Esophagus squamous epithelium (tissue), 5 donors: Measurements from ENCODE around the gene SEPTIN5. TPM values are rescaled to one million over a fixed set of nuclear protein-coding genes. Genes with fewer than 3 reads are reported as not detected.

Source experiments
- DNase-seq: peaks from one replicate; lab custom pipeline; 2025; lab: John Stamatoyannopoulos, UW
- H3K27ac ChIP-seq, 4 donors: fragments of 200-600 bp; sonication (generic); one replicate each; pipeline ENCODE4 v1.5.1; 2016 to 2019; ENCODE audit warnings: mild to moderate bottlenecking in 1 of 4
- H3K27me3 ChIP-seq, 4 donors: fragments of 200-600 bp; sonication (generic); 1 replicate in 3 of 4; 2 replicates in 1 of 4; pipeline versions ENCODE4 v1.5.1 to v1.6.0; 2017 to 2021; ENCODE audit warnings: antibody characterized with exemption in 1 of 4
- H3K36me3 ChIP-seq, 3 donors: fragments of 200-600 bp; sonication (generic); one replicate each; pipeline ENCODE4 v1.5.1; 2016 to 2019
- H3K4me1 ChIP-seq, 3 donors: fragments of 200-600 bp; sonication (generic); one replicate each; pipeline ENCODE4 v1.5.1; 2017 to 2019
- H3K4me3 ChIP-seq, 4 donors: fragments of 200-600 bp; sonication (generic); 1 replicate in 3 of 4; 2 replicates in 1 of 4; pipeline ENCODE4 v1.5.1; 2016 to 2019; ENCODE audit warnings: mild to moderate bottlenecking in 2 of 4, moderate library complexity in 1 of 4
- H3K9me3 ChIP-seq, 3 donors: fragments of 200-600 bp; sonication (generic); one replicate each; pipeline ENCODE4 v1.5.1; 2016 to 2019
- POLR2A ChIP-seq, 4 donors: fragments of 450-650 bp; IDR thresholded peaks; one replicate each; pipeline ENCODE4 v1.6.1; 2017; ENCODE audit warnings: antibody characterized with exemption in 4 of 4, mild to moderate bottlenecking in 4 of 4, moderate library complexity in 3 of 4
- WGBS, 2 donors: methylation state at CpG; one replicate each; pipeline ENCODE4 v1.1.5; 2018; 5-methylcytosine and 5-hydroxymethylcytosine counted together
- intact Hi-C: fragments of 100-400 bp; cut with DNase I; formaldehyde crosslinking; loops from one replicate; pipeline ENCODE4 v1.15.0; 2022
- total RNA-seq, 4 donors: library from RNA; depleted of rRNA; stranded (reverse); fragments of >200 nt; gene quantifications; one replicate each; pipeline ENCODE4 v1.1.0, GENCODE V29; 2016
- TF ChIP-seq, protein P1 (sequence below), 6 experiments: fragments of 450-650 bp in 4 of 6; fragments of 200-600 bp in 2 of 6; sonication (generic) in 2 of 6; IDR thresholded peaks; one replicate each; pipeline ENCODE4 v1.5.1; 2016 to 2019; ENCODE audit warnings: antibody characterized with exemption in 6 of 6, mild to moderate bottlenecking in 4 of 6, moderate library complexity in 4 of 6
- donor health status: DM: yes; HTN: yes; CAD: no.

Gene SEPTIN5
- total RNA-seq, 4 donors from 2014 or later: 19.8 to 69.7 (median 36.3) TPM

DNA sequence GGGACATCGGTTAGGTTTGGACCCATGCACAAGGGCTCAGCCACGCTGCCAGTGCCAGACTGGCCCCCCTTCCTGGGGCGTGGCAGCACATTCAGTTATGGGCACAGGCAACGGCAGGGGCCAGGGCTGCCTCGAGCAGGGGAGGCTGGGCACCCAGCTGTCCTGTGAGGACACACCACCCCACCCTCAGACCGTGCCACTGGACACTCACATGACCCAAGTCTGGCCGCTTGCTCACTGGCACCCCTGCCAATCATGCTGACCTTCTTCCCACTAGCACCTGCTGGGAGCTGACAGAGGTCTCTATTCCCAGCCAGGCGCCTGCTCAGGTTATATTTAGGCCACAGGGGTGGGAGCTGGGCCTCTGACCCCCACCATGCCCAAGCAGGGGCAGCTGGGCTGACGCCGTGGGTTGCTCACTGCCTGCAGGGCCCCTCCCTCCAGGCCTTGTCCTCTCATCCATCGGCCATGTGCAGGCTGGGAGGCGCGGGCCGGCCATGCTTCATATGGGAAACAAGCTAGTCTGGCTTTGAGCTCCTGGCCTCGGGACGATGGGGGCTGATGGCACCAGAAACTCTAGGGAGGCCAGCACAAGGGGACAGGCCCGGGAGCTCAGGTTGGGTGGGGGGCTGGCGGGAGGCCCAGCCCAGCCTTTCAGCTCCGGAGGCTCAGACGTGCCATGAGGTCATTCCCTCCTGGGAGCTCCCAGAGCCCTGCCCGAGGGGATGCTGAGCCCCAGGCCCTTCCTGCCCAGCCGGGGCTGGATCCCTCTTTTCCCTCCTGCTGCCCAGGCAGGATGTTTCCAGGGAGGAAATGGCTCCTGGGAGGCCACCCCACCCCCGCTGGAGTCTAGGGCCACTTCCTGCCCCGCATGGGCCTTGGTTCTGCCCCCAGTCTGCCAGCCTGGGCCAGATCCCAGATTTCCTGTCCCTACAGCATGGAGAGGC, 31.1 kb downstream of the SEPTIN5 start:
- Histone ChIP-seq H3K36me3 (no peaks in the 10 kb centered on the region), H3K27ac (no peak overlapping the region), H3K27me3 (peaks cover 0 to 16% (median 0%) of the 10 kb centered on the region in 4 donors), H3K4me1 (no peaks in the 10 kb centered on the region), H3K4me3 (no peak overlapping the region), H3K9me3 (no peaks in the 10 kb centered on the region)
- intact Hi-C loops: no loop called here
- TF ChIP-seq POLR2A (IDR thresholded peaks at IDR 0.05): no peak
- TF ChIP-seq, protein P1, sequence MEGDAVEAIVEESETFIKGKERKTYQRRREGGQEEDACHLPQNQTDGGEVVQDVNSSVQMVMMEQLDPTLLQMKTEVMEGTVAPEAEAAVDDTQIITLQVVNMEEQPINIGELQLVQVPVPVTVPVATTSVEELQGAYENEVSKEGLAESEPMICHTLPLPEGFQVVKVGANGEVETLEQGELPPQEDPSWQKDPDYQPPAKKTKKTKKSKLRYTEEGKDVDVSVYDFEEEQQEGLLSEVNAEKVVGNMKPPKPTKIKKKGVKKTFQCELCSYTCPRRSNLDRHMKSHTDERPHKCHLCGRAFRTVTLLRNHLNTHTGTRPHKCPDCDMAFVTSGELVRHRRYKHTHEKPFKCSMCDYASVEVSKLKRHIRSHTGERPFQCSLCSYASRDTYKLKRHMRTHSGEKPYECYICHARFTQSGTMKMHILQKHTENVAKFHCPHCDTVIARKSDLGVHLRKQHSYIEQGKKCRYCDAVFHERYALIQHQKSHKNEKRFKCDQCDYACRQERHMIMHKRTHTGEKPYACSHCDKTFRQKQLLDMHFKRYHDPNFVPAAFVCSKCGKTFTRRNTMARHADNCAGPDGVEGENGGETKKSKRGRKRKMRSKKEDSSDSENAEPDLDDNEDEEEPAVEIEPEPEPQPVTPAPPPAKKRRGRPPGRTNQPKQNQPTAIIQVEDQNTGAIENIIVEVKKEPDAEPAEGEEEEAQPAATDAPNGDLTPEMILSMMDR (IDR thresholded peaks at IDR 0.05): no peak
- 43% methylated on average over 7 of the region's 24 CpGs; no CpG with 5 or more reads in 1 of the 2 donors for WGBS, 2 donors
- no peak for DNase-seq

GRCh38 chr22:19746726-19747125, 32.4 kb downstream of the SEPTIN5 start:
- no peak for DNase-seq
- no peaks in the 10 kb centered on the region for H3K36me3 ChIP-seq
- no peak for TF ChIP-seq POLR2A (IDR thresholded peaks at IDR 0.05)
- TF ChIP-seq, protein P1 (IDR thresholded peaks at IDR 0.05): no peak
- intact Hi-C loops: no loop called here
- no peak overlapping the region for H3K4me3 ChIP-seq
- H3K4me1 ChIP-seq: no peaks in the 10 kb centered on the region
- WGBS, 2 donors: 99 to 100% methylated on average over 1 to 10 of the region's 13 CpGs
- peaks cover 0 to 29% (median 0%) of the 10 kb centered on the region in 4 donors for H3K27me3 ChIP-seq
- no peaks in the 10 kb centered on the region for H3K9me3 ChIP-seq
- no peak overlapping the region for H3K27ac ChIP-seq

- no peak overlapping the region for H3K4me3 ChIP-seq
- no peaks in the 10 kb centered on the region for H3K36me3 ChIP-seq
- intact Hi-C loops: no loop called here
- TF ChIP-seq POLR2A (IDR thresholded peaks at IDR 0.05): no peak
- TF ChIP-seq, protein P1 (IDR thresholded peaks at IDR 0.05): no peak
- WGBS, 2 donors: 80% methylated on average over 1 of the region's 12 CpGs; no CpG with 5 or more reads in 1 of the 2 donors
- no peaks in the 10 kb centered on the region for H3K9me3 ChIP-seq
- H3K27ac ChIP-seq: no peak overlapping the region
- no peaks in the 10 kb centered on the region for H3K4me1 ChIP-seq
- no peak for DNase-seq
- H3K27me3 ChIP-seq: peaks cover 0 to 37% (median 0%) of the 10 kb centered on the region in 4 donors
These were observed 33.2 kb downstream of the SEPTIN5 start for GRCh38 chr22:19747551-19747950.

- Histone ChIP-seq H3K9me3 (no peaks in the 10 kb centered on the region), H3K27ac (no peak overlapping the region), H3K27me3 (peaks cover 0 to 43% (median 0%) of the 10 kb centered on the region in 4 donors), H3K36me3 (no peaks in the 10 kb centered on the region), H3K4me3 (no peak overlapping the region), H3K4me1 (no peaks in the 10 kb centered on the region)
- TF ChIP-seq POLR2A (IDR thresholded peaks at IDR 0.05): no peak
- TF ChIP-seq, protein P1 (IDR thresholded peaks at IDR 0.05): no peak
- 57 to 85% methylated on average over 2 of the region's 4 CpGs for WGBS, 2 donors
- no peak for DNase-seq
- intact Hi-C loops: no loop called here
These were observed 33.8 kb downstream of the SEPTIN5 start for GRCh38 chr22:19748139-19748538.
